Bronchial epithelial cell (primary cell): Measurements from ENCODE around the gene DUSP6. TPM values are rescaled to one million over a fixed set of nuclear protein-coding genes. Genes with fewer than 3 reads are reported as not detected.

Source experiments
- DNase-seq: peaks from one replicate; pipeline ENCODE4 v3.0.0-alpha.2; 2010; ENCODE audit warnings: low read depth
- FAIRE-seq: peaks from 2 replicates; lab custom pipeline; 2011; peaks lifted over from hg19 to GRCh38; lab: Jason Lieb, UNC
- H3K27me3 ChIP-seq: 2 replicates; pipeline ENCODE4 v1.5.1; 2011; ENCODE audit warnings: low read length; ENCODE audit not compliant: control insufficient read depth, insufficient read depth
- H3K36me3 ChIP-seq: 2 replicates; pipeline ENCODE4 v1.5.1; 2011; ENCODE audit warnings: low read length; ENCODE audit not compliant: control insufficient read depth, insufficient read depth
- H3K4me3 ChIP-seq: 2 replicates; pipeline ENCODE4 v1.5.1; 2011; ENCODE audit warnings: mild to moderate bottlenecking, low read depth, low read length, control low read depth
- total RNA-seq: library from RNA; depleted of rRNA; stranded (reverse); fragments of >200 nt; gene quantifications from 2 replicates; pipeline ENCODE4 v1.2.1, GENCODE V29; 2014
- TF ChIP-seq, protein P1 (sequence below): IDR thresholded peaks from 2 replicates; pipeline ENCODE4 v1.5.1; 2011; ENCODE audit warnings: mild to moderate bottlenecking, moderate library complexity, low read length, control low read depth, inconsistent platforms; ENCODE audit not compliant: insufficient read depth, severe bottlenecking

The DUSP6 gene
- total RNA-seq, 1 donor from 2014 or later: 149 TPM

DNA sequence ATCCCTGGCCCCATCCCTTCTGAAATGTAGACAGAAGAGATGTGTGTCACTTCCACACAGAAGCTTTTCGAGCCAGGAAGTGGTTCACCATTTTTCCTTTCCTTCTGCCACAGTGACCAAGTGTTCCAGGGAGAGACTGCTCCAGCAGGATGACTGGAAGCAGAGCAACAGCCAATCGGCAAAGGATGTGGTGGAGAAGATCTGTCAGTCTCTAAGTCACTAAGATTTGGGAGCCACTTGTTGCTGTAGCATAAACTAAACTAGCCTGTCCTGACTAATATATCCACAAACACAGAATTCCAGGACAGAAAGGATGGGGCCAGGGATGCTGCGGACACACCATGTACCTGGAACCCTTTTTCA, 42.9 kb downstream of the DUSP6 start:
- Histone ChIP-seq H3K4me3 (no peak overlapping the region), H3K36me3 (no peaks in the 10 kb centered on the region), H3K27me3 (no peaks in the 10 kb centered on the region)
- TF ChIP-seq, protein P1, sequence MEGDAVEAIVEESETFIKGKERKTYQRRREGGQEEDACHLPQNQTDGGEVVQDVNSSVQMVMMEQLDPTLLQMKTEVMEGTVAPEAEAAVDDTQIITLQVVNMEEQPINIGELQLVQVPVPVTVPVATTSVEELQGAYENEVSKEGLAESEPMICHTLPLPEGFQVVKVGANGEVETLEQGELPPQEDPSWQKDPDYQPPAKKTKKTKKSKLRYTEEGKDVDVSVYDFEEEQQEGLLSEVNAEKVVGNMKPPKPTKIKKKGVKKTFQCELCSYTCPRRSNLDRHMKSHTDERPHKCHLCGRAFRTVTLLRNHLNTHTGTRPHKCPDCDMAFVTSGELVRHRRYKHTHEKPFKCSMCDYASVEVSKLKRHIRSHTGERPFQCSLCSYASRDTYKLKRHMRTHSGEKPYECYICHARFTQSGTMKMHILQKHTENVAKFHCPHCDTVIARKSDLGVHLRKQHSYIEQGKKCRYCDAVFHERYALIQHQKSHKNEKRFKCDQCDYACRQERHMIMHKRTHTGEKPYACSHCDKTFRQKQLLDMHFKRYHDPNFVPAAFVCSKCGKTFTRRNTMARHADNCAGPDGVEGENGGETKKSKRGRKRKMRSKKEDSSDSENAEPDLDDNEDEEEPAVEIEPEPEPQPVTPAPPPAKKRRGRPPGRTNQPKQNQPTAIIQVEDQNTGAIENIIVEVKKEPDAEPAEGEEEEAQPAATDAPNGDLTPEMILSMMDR: no peak
- no peak for FAIRE-seq
- no peak for DNase-seq

DNA sequence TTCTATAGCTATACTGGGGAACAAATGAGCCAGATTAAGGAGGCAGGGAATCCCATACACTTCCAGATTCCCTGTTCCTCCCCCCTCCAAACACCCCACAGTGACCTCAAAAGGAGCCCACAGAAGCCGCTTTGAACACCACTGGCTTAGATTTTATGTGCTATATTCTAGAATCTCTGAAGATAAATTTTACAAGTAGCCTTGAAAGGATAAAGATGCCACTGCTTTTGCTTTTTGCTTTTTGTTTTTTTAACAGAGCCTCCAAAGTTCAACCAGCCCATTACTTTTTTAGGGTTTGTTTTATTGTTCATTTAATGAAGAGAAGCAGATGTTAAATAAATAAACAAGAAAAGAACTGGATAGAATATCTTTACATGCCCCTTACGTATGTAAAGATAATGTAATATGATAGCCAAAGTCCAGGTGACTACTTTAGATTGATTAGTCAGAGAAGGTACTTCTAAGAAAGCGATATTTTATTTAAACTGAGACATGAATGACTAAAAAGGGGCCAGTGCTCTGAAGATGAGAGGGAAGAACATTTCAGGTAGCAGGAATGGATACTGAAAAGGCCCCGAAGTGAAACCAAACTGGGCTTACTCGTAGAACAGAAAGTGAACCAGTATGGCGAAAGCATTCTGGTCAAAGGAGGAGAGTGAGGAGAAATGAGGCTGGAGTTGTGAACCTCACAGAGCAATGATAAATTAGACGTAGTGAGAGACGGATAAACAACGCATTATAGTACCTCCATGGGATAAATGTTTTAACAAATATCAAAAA, 44.6 kb downstream of the DUSP6 start:
- FAIRE-seq (no peak), DNase-seq (peak; percentile 12)
- Histone ChIP-seq H3K27me3 (no peaks in the 10 kb centered on the region), H3K4me3 (no peak overlapping the region), H3K36me3 (no peaks in the 10 kb centered on the region)
- TF ChIP-seq, protein P1: no peak

DNA sequence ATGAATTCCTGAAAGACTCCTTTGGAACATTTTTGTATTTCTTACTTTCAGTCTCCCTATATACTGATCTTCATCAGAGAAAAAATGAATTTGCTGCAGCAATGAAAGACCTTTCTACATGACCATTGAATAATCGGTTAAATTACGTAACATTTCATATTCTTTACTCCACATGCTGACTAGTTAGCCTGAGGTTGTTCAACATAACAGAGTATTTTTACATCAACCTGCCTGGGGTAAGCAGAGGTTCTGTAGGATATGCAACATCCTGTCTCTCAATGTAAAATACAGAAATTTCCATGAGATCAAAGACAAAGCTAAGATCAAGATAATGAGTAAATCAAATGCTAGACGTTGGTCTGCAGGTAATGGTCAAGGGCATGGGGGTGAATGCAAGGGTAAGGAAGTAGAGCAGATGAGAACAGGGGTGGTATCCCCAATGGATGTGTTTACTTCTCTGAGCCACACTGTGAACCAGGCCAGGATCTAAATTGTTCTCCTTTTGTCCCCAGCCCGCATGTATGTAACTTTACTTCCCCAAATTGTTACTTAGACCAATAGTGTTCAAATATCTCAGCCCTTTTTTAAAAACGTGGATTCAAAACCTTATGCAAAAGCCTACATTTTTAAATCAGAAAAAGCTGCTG, 45.4 kb downstream of the DUSP6 start:
- Histone ChIP-seq H3K4me3 (no peak overlapping the region), H3K36me3 (no peaks in the 10 kb centered on the region), H3K27me3 (no peaks in the 10 kb centered on the region)
- peak; percentile 5 for DNase-seq
- TF ChIP-seq, protein P1: no peak
- no peak for FAIRE-seq

DNA sequence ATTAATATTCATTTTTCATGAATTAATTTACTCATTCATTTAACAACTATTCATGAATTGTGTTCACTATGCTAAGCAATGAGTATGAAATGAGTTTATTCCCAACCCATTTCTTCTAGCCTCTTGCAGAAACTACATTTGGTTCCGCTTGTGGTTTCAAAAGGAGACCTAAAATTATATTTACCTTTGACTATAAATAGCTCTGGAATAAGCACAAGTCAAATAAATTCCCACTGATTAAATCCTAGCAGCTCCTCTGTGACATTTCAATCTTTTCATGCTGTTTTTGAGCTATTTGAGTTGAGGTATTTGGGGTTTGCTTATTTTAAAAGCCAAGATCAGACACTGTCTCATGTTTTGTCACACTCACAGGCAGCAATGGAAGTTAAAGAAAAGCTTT, 46.9 kb downstream of the DUSP6 start:
- FAIRE-seq (no peak), DNase-seq (no peak)
- Histone ChIP-seq H3K27me3 (no peaks in the 10 kb centered on the region), H3K4me3 (no peak overlapping the region), H3K36me3 (no peaks in the 10 kb centered on the region)
- TF ChIP-seq, protein P1: no peak

GRCh38 chr12:89299931-89300330, 52.4 kb downstream of the DUSP6 start:
- H3K27me3 ChIP-seq: no peaks in the 10 kb centered on the region
- H3K4me3 ChIP-seq: no peak overlapping the region
- no peak for FAIRE-seq
- H3K36me3 ChIP-seq: no peaks in the 10 kb centered on the region
- no peak for DNase-seq
- TF ChIP-seq, protein P1: no peak
